Neural cell (in vitro differentiated cells): ENCODE measurements around the gene SHROOM2. TPM values are rescaled to one million over a fixed set of nuclear protein-coding genes. Genes with fewer than 3 reads are reported as not detected.
A peak's percentile ranks its signal among the peaks of the same experiment; 100 is the strongest.

ENCODE experiments used
- H2AFZ ChIP-seq: fragments of 200-600, 300-800 bp; sonication (generic), shearing (Covaris generic); 2 replicates; pipeline ENCODE4 v1.6.0; 2014; ENCODE audit warnings: low read depth, mild to moderate bottlenecking, antibody characterized with exemption, low read length, moderate library complexity
- H3F3A ChIP-seq: fragments of 200-600 bp; shearing (Covaris generic); 2 replicates; pipeline ENCODE4 v1.6.1; 2016; ENCODE audit warnings: mild to moderate bottlenecking, moderate library complexity, mixed read lengths, antibody characterized with exemption, low read length; ENCODE audit not compliant: insufficient read depth, poor library complexity, severe bottlenecking
- H3K27ac ChIP-seq: fragments of 200-600, 300-800 bp; sonication (generic), shearing (Covaris generic); 2 replicates; pipeline ENCODE4 v1.5.1; 2014; ENCODE audit warnings: mild to moderate bottlenecking, low read length, moderate library complexity
- H3K27me3 ChIP-seq: fragments of 300-800, 200-600 bp; sonication (generic), shearing (Covaris generic); 2 replicates; pipeline ENCODE4 v1.6.0; 2014; ENCODE audit warnings: mild to moderate bottlenecking, low read depth, low read length, moderate library complexity; ENCODE audit not compliant: insufficient read depth
- H3K36me3 ChIP-seq: fragments of 300-800, 200-600 bp; sonication (generic), shearing (Covaris generic); 2 replicates; pipeline ENCODE4 v1.5.1; 2014; ENCODE audit warnings: mild to moderate bottlenecking, antibody characterized with exemption, low read length, moderate library complexity; ENCODE audit not compliant: insufficient read depth
- H3K4me2 ChIP-seq: fragments of 300-800, 200-600 bp; sonication (generic), shearing (Covaris generic); 2 replicates; pipeline ENCODE4 v1.6.0; 2014; ENCODE audit warnings: mild to moderate bottlenecking, low read length
- H3K4me3 ChIP-seq: fragments of 300-800, 200-600 bp; sonication (generic), shearing (Covaris generic); 2 replicates; pipeline ENCODE4 v1.5.1; 2014; ENCODE audit warnings: mild to moderate bottlenecking, low read length, moderate library complexity
- H3K79me2 ChIP-seq: fragments of 200-600 bp; shearing (Covaris generic); replicated peaks from 2 replicates; pipeline ENCODE4 v1.6.0; 2014; ENCODE audit warnings: mild to moderate bottlenecking, low read length, moderate library complexity; ENCODE audit not compliant: insufficient read depth
- H3K9ac ChIP-seq: fragments of 300-800, 200-600 bp; sonication (generic), shearing (Covaris generic); 2 replicates; pipeline ENCODE4 v1.6.1; 2016; ENCODE audit warnings: mild to moderate bottlenecking, low read length, mixed read lengths
- H3K9me2 ChIP-seq: fragments of 200-600 bp; shearing (Covaris generic); 2 replicates; pipeline ENCODE4 v1.6.1; 2016; ENCODE audit warnings: mild to moderate bottlenecking, low read length, mixed read lengths; ENCODE audit not compliant: insufficient read depth
- H3K9me3 ChIP-seq: fragments of 200-600, 300-800 bp; sonication (generic), shearing (Covaris generic); 2 replicates; pipeline ENCODE4 v1.6.1; 2016; ENCODE audit warnings: mild to moderate bottlenecking, mixed run types, low read length, moderate library complexity, mixed read lengths
- H4K20me1 ChIP-seq: fragments of 200-600 bp; shearing (Covaris generic); 2 replicates; pipeline ENCODE4 v1.6.1; 2016; ENCODE audit warnings: mild to moderate bottlenecking, mixed run types; ENCODE audit not compliant: insufficient read depth
- EP300 ChIP-seq: fragments of 450-650 bp; conservative IDR thresholded peaks from 2 replicates; pipeline ENCODE4 v1.6.1; 2014; ENCODE audit warnings: antibody characterized with exemption, mild to moderate bottlenecking, moderate library complexity; ENCODE audit not compliant: poor library complexity, severe bottlenecking
- EZH2 ChIP-seq: fragments of 200-600, 300-800 bp; shearing (Covaris generic), sonication (generic); IDR thresholded peaks from 2 replicates; pipeline ENCODE4 v1.6.1; 2014; ENCODE audit warnings: antibody characterized with exemption, low read length, borderline replicate concordance, mild to moderate bottlenecking; ENCODE audit not compliant: insufficient read depth, poor library complexity, severe bottlenecking
- MXI1 ChIP-seq: fragments of 450-650 bp; conservative IDR thresholded peaks from 2 replicates; pipeline ENCODE4 v1.6.1; 2014; ENCODE audit warnings: antibody characterized with exemption, mild to moderate bottlenecking; ENCODE audit not compliant: poor library complexity, severe bottlenecking
- POLR2AphosphoS5 ChIP-seq: IDR thresholded peaks from 2 replicates; pipeline ENCODE4 v1.6.1; 2012
- RAD21 ChIP-seq: fragments of 450-650 bp; conservative IDR thresholded peaks from 2 replicates; pipeline ENCODE4 v1.6.1; 2014; ENCODE audit warnings: antibody characterized with exemption, mild to moderate bottlenecking, moderate library complexity
- TAF1 ChIP-seq: IDR thresholded peaks from 2 replicates; pipeline ENCODE4 v1.6.1; 2012; ENCODE audit warnings: low read depth
- polyA minus RNA-seq: library from RNA; depleted of rRNA, polyadenylated mRNA; stranded (reverse); fragments of >200 nt; gene quantifications from 2 replicates; pipeline ENCODE4 v1.2.3, GENCODE V29; 2014
- polyA plus RNA-seq: library from polyadenylated mRNA; depleted of rRNA; stranded (reverse); fragments of >200 nt; gene quantifications from 2 replicates; pipeline ENCODE4 v1.2.3, GENCODE V29; 2014
- TF ChIP-seq, protein P1 (sequence below): IDR thresholded peaks from 2 replicates; pipeline ENCODE4 v1.6.1; 2012; ENCODE audit warnings: borderline replicate concordance
- TF ChIP-seq, protein P2 (sequence below): fragments of 450-650 bp; IDR thresholded peaks from 2 replicates; pipeline ENCODE4 v1.5.1; 2014; ENCODE audit warnings: antibody characterized with exemption, mild to moderate bottlenecking, moderate library complexity; ENCODE audit not compliant: poor library complexity, severe bottlenecking

The SHROOM2 gene, protein sequence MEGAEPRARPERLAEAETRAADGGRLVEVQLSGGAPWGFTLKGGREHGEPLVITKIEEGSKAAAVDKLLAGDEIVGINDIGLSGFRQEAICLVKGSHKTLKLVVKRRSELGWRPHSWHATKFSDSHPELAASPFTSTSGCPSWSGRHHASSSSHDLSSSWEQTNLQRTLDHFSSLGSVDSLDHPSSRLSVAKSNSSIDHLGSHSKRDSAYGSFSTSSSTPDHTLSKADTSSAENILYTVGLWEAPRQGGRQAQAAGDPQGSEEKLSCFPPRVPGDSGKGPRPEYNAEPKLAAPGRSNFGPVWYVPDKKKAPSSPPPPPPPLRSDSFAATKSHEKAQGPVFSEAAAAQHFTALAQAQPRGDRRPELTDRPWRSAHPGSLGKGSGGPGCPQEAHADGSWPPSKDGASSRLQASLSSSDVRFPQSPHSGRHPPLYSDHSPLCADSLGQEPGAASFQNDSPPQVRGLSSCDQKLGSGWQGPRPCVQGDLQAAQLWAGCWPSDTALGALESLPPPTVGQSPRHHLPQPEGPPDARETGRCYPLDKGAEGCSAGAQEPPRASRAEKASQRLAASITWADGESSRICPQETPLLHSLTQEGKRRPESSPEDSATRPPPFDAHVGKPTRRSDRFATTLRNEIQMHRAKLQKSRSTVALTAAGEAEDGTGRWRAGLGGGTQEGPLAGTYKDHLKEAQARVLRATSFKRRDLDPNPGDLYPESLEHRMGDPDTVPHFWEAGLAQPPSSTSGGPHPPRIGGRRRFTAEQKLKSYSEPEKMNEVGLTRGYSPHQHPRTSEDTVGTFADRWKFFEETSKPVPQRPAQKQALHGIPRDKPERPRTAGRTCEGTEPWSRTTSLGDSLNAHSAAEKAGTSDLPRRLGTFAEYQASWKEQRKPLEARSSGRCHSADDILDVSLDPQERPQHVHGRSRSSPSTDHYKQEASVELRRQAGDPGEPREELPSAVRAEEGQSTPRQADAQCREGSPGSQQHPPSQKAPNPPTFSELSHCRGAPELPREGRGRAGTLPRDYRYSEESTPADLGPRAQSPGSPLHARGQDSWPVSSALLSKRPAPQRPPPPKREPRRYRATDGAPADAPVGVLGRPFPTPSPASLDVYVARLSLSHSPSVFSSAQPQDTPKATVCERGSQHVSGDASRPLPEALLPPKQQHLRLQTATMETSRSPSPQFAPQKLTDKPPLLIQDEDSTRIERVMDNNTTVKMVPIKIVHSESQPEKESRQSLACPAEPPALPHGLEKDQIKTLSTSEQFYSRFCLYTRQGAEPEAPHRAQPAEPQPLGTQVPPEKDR (N-terminal part only)
- polyA plus RNA-seq (9.2 and 10.1 TPM in 2 replicates), polyA minus RNA-seq (16.8 and 17.6 TPM in 2 replicates)

DNA sequence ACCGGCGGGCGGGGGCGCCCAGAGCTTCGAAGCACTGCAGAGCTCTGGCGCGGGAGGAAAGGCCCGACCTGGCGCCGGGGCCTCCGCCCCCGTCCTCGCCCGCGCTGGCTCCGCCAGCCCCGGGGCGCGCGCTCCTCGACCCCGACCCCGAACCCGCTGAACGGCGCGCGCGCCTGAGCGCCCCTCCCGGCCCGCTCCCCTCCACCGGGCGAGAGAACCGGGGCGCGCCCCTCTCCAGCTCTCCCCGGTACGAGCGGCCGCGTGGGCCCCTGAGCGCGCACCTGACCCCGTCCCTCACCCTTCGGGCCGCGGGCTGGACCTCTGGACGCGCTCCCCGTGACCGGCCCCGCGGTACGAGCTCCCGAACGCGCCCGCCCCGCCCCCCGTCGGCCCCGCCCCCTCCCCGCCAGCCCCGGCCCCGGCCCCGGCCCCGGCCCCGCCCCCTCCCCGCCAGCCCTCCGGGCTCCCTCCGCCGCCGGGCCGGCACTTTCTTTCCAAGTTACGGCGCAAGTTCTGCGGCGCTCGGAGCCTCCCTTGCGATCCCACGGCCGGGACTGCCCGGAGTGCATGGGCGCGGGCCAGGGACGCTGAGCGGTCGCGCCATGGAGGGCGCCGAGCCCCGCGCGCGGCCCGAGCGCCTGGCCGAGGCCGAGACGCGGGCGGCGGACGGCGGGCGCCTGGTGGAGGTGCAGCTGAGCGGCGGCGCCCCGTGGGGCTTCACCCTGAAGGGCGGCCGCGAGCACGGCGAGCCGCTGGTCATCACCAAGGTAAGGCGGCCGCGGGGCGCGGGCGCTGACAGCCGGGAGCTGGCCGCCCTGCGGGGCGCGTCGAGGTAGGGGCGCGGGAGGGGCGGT lies at the start of gene SHROOM2:
TSS of gene SHROOM2 (plus strand) at position 486 of the 854 bp plus-strand sequence. CDS start at position 603, 117 bp downstream.
- Histone ChIP-seq H3K9me3 (no peaks in the 10 kb centered on the region), H3K27ac (no peak within 1 kb of the TSS), H3K4me3 (peak within 1 kb of the TSS; percentile 66), H3K4me2 (no peak within 1 kb of the TSS), H3K9me2 (no peaks in the 10 kb centered on the region), H2AFZ (no peak within 1 kb of the TSS), H3K79me2 (no peaks in the 10 kb centered on the region), H3K36me3 (no peaks in the 10 kb centered on the region), H3K27me3 (no peaks in the 10 kb centered on the region), H3K9ac (peak within 1 kb of the TSS; percentile 50), H4K20me1 (no peaks in the 10 kb centered on the region), H3F3A (no peaks in the 10 kb centered on the region)
- TF ChIP-seq POLR2AphosphoS5: no peak
- TF ChIP-seq, protein P1, sequence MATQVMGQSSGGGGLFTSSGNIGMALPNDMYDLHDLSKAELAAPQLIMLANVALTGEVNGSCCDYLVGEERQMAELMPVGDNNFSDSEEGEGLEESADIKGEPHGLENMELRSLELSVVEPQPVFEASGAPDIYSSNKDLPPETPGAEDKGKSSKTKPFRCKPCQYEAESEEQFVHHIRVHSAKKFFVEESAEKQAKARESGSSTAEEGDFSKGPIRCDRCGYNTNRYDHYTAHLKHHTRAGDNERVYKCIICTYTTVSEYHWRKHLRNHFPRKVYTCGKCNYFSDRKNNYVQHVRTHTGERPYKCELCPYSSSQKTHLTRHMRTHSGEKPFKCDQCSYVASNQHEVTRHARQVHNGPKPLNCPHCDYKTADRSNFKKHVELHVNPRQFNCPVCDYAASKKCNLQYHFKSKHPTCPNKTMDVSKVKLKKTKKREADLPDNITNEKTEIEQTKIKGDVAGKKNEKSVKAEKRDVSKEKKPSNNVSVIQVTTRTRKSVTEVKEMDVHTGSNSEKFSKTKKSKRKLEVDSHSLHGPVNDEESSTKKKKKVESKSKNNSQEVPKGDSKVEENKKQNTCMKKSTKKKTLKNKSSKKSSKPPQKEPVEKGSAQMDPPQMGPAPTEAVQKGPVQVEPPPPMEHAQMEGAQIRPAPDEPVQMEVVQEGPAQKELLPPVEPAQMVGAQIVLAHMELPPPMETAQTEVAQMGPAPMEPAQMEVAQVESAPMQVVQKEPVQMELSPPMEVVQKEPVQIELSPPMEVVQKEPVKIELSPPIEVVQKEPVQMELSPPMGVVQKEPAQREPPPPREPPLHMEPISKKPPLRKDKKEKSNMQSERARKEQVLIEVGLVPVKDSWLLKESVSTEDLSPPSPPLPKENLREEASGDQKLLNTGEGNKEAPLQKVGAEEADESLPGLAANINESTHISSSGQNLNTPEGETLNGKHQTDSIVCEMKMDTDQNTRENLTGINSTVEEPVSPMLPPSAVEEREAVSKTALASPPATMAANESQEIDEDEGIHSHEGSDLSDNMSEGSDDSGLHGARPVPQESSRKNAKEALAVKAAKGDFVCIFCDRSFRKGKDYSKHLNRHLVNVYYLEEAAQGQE: no peak
- TF ChIP-seq RAD21: no peak
- TF ChIP-seq EZH2: no peak
- TF ChIP-seq, protein P2, sequence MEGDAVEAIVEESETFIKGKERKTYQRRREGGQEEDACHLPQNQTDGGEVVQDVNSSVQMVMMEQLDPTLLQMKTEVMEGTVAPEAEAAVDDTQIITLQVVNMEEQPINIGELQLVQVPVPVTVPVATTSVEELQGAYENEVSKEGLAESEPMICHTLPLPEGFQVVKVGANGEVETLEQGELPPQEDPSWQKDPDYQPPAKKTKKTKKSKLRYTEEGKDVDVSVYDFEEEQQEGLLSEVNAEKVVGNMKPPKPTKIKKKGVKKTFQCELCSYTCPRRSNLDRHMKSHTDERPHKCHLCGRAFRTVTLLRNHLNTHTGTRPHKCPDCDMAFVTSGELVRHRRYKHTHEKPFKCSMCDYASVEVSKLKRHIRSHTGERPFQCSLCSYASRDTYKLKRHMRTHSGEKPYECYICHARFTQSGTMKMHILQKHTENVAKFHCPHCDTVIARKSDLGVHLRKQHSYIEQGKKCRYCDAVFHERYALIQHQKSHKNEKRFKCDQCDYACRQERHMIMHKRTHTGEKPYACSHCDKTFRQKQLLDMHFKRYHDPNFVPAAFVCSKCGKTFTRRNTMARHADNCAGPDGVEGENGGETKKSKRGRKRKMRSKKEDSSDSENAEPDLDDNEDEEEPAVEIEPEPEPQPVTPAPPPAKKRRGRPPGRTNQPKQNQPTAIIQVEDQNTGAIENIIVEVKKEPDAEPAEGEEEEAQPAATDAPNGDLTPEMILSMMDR: no peak

DNA sequence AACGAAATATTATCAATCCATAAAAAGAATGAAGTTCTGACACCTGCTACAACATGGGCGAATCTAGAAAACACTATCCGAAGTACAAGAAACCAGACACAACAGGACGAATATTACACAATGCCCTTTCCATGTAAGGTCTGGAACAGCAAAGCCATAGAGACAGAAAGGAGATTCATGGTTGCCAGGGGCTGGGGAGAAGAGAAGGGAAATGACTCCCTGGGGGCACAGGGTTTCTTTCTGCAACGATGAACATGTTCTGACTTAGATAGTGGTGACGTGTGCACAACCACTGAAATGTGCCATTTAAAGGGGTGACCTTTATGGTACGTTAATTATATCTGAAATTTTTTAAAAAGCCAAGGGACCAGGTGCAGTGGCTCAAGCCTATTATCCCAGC lies 48.9 kb upstream of the SHROOM2 start:
- Histone ChIP-seq H2AFZ (no peak overlapping the region), H4K20me1 (no peaks in the 10 kb centered on the region), H3K27ac (no peak overlapping the region), H3K4me3 (no peak overlapping the region), H3K36me3 (no peaks in the 10 kb centered on the region), H3F3A (no peaks in the 10 kb centered on the region), H3K4me2 (no peak overlapping the region), H3K79me2 (no peaks in the 10 kb centered on the region), H3K9me3 (no peaks in the 10 kb centered on the region), H3K27me3 (no peaks in the 10 kb centered on the region), H3K9ac (no peak overlapping the region), H3K9me2 (no peaks in the 10 kb centered on the region)
- TF ChIP-seq TAF1: no peak
- TF ChIP-seq EZH2: no peak
- TF ChIP-seq POLR2AphosphoS5: no peak
- no peak for TF ChIP-seq RAD21
- TF ChIP-seq, protein P2: no peak
- TF ChIP-seq, protein P1: no peak
- TF ChIP-seq EP300: no peak
- TF ChIP-seq MXI1: no peak
